Uterus (tissue), 2 donors: ENCODE data around the gene CNTFR.

ENCODE experiments used
- POLR2A ChIP-seq, 2 donors: fragments of 450-650 bp; IDR thresholded peaks; one replicate each; pipeline ENCODE4 v1.6.1; 2016; ENCODE audit warnings: antibody characterized with exemption in 2 of 2, mild to moderate bottlenecking in 1 of 2, moderate library complexity in 1 of 2
- TF ChIP-seq, protein P1 (sequence below), 4 experiments: fragments of 200-600 bp in 2 of 4; fragments of 450-650 bp in 2 of 4; sonication (generic) in 2 of 4; IDR thresholded peaks; one replicate each; pipeline ENCODE4 v1.5.1; 2016 to 2019; ENCODE audit warnings: antibody characterized with exemption in 4 of 4, mild to moderate bottlenecking in 2 of 4, moderate library complexity in 1 of 4

DNA sequence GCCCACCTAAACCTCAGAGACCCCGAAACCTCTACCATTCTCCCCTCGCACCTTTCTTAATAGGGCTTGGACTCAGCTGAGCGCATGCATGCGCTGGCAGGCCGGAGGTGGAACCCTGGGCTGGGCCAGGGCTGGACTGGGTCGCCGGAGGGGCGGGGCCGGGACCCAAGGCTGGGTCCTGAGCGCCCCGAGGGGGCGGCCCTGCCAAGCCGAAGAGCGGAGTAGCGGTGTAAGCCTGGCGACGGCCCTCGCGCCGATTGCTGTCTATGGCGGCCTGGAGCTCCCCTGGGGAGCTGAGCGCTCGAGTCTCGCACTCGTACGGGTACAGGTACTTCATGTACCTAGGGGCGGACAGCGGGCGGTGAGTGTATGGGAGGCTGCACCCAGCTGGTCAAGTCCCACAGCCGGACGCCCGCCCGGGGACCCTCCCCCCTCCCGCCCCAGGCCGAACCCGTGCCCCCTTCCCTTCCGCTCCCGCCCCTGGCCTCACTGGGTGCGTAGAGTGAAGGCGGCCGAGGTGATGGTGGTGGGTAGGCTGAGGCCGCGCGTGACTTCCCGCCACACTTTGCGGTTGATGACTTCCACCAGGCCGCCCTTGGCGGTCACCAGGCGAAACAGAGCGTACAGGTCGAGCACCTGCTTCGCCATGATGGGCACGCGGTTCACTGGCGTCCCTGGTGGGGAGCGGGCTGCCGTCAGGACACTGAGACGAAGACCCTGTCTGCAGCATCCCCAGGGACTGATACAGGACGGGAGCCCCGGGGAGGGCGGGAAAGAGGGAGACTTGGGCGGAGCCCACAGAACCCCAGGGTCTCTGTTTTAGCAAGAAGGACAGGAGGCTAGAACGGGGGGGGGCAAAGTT, 34.1 kb upstream of the CNTFR start:
- TF ChIP-seq POLR2A (IDR thresholded peaks at IDR 0.05): no peak
- TF ChIP-seq, protein P1, sequence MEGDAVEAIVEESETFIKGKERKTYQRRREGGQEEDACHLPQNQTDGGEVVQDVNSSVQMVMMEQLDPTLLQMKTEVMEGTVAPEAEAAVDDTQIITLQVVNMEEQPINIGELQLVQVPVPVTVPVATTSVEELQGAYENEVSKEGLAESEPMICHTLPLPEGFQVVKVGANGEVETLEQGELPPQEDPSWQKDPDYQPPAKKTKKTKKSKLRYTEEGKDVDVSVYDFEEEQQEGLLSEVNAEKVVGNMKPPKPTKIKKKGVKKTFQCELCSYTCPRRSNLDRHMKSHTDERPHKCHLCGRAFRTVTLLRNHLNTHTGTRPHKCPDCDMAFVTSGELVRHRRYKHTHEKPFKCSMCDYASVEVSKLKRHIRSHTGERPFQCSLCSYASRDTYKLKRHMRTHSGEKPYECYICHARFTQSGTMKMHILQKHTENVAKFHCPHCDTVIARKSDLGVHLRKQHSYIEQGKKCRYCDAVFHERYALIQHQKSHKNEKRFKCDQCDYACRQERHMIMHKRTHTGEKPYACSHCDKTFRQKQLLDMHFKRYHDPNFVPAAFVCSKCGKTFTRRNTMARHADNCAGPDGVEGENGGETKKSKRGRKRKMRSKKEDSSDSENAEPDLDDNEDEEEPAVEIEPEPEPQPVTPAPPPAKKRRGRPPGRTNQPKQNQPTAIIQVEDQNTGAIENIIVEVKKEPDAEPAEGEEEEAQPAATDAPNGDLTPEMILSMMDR (IDR thresholded peaks at IDR 0.05): no peak
